Body of pancreas (tissue), 4 donors: Measurements from ENCODE around the gene ABR. TPM values are rescaled to one million over a fixed set of nuclear protein-coding genes. Genes with fewer than 3 reads are reported as not detected.

Source experiments
- ATAC-seq: fragments of 150-250 bp; one replicate; pipeline ENCODE4 v1.9.1; 2016
- DNase-seq, 4 donors: peaks; one replicate each; pipeline ENCODE4 v3.0.0-alpha.2; 2019
- H3K27ac ChIP-seq, 4 donors: fragments of 200-600 bp; sonication (generic); 1 replicate in 3 of 4; 2 replicates in 1 of 4; pipeline versions ENCODE4 v1.5.1 to v1.6.1; 2016 to 2019; ENCODE audit warnings: mild to moderate bottlenecking in 1 of 4, mixed read lengths in 1 of 4, moderate library complexity in 1 of 4
- H3K27me3 ChIP-seq, 2 donors: fragments of 200-600 bp; sonication (generic); one replicate each; pipeline ENCODE4 v1.6.0; 2016; ENCODE audit warnings: mild to moderate bottlenecking in 1 of 2
- H3K36me3 ChIP-seq, 2 donors: fragments of 200-600 bp; sonication (generic); replicated peaks in 1 of 2; 2 replicates each; pipeline ENCODE4 v1.5.1; 2016; ENCODE audit warnings: low read depth in 2 of 2; ENCODE audit not compliant: insufficient read depth in 1 of 2
- H3K4me1 ChIP-seq: fragments of 200-600 bp; sonication (generic); one replicate; pipeline ENCODE4 v1.6.0; 2016
- H3K4me3 ChIP-seq, 2 donors: fragments of 200-600 bp; sonication (generic); 1 replicate in 1 of 2; 2 replicates in 1 of 2; pipeline ENCODE4 v1.5.1; 2016 to 2019
- H3K9me3 ChIP-seq, 3 donors: fragments of 200-600 bp; sonication (generic); 1 replicate in 2 of 3; 2 replicates in 1 of 3; pipeline ENCODE4 v1.5.1; 2016
- POLR2A ChIP-seq, 3 donors: fragments of 450-650 bp; IDR thresholded peaks; one replicate each; pipeline ENCODE4 v1.6.1; 2016; ENCODE audit warnings: antibody characterized with exemption in 3 of 3, mild to moderate bottlenecking in 2 of 3
- WGBS, 2 donors: methylation state at CpG; one replicate each; pipeline ENCODE4 v1.1.5; 2017; 5-methylcytosine and 5-hydroxymethylcytosine counted together
- intact Hi-C: fragments of 100-400 bp; cut with DNase I; formaldehyde crosslinking; loops from one replicate; pipeline ENCODE4 v1.15.1; 2023
- total RNA-seq, 2 donors: library from RNA; depleted of rRNA; stranded (reverse); fragments of >200 nt; gene quantifications; one replicate each; pipeline ENCODE4 v1.1.0, GENCODE V29; 2016
- TF ChIP-seq, protein P1 (sequence below), 7 experiments: fragments of 450-650 bp in 4 of 7; fragments of 200-600 bp in 3 of 7; sonication (generic) in 3 of 7; IDR thresholded peaks; one replicate each; pipeline ENCODE4 v1.5.1; 2016 to 2019; ENCODE audit warnings: antibody characterized with exemption in 7 of 7

Gene ABR
- total RNA-seq, 2 donors from 2014 or later = 32.4 to 46.8 TPM

DNA sequence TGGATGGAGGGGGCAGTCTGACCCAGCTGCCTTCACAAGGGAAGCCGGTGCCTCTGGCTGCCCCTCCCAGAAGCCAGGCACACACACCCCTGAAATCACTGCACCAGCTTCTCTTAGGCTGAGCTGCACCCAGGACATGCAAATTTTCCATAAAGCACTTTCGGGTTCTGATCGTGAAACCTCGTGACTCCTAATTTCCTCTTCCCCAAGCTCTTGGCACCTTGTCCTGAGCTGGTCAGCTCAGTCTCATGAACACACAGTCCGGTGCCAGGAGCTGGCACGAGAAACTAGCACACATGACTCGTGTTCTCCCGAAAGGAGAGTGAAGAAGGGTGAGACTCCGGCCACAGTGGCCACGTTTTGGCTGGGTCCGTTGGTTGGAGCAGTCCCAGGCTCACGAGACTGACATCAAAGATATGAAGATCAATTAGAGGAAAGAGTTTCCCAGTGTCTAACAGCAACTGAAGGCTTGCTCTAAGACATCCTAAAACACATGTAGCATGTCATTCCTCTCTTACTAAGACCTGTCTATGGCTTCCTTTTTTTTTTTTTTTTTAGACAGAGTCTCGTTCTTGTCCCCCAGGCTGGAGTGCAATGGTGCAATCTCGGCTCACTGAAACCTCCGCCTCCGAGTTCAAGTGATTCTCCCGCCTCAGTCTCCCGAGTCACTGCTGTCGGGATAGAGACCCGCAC lies 9.2 kb upstream of the ABR start:
- intact Hi-C loops = no loop called here
- 27 to 33% methylated on average over 19 to 20 of the region's 20 CpGs for WGBS, 2 donors
- peak; percentile 79 for ATAC-seq
- Histone ChIP-seq H3K4me1 (peaks cover 29% of the 10 kb centered on the region), H3K9me3 (no peaks in the 10 kb centered on the region), H3K27ac (peak overlapping the region in 3 of 4 donors; percentile 44 to 64 (median 59)), H3K36me3 (no peaks in the 10 kb centered on the region), H3K27me3 (peaks cover 0 to 4% of the 10 kb centered on the region in 2 donors), H3K4me3 (no peak overlapping the region)
- TF ChIP-seq POLR2A (IDR thresholded peaks at IDR 0.05) = peak in 1 of 3 donors; percentile 37
- TF ChIP-seq, protein P1, sequence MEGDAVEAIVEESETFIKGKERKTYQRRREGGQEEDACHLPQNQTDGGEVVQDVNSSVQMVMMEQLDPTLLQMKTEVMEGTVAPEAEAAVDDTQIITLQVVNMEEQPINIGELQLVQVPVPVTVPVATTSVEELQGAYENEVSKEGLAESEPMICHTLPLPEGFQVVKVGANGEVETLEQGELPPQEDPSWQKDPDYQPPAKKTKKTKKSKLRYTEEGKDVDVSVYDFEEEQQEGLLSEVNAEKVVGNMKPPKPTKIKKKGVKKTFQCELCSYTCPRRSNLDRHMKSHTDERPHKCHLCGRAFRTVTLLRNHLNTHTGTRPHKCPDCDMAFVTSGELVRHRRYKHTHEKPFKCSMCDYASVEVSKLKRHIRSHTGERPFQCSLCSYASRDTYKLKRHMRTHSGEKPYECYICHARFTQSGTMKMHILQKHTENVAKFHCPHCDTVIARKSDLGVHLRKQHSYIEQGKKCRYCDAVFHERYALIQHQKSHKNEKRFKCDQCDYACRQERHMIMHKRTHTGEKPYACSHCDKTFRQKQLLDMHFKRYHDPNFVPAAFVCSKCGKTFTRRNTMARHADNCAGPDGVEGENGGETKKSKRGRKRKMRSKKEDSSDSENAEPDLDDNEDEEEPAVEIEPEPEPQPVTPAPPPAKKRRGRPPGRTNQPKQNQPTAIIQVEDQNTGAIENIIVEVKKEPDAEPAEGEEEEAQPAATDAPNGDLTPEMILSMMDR (IDR thresholded peaks at IDR 0.05) = no peak
- DNase-seq = peak; percentile 74 to 91 (median 89)

DNA sequence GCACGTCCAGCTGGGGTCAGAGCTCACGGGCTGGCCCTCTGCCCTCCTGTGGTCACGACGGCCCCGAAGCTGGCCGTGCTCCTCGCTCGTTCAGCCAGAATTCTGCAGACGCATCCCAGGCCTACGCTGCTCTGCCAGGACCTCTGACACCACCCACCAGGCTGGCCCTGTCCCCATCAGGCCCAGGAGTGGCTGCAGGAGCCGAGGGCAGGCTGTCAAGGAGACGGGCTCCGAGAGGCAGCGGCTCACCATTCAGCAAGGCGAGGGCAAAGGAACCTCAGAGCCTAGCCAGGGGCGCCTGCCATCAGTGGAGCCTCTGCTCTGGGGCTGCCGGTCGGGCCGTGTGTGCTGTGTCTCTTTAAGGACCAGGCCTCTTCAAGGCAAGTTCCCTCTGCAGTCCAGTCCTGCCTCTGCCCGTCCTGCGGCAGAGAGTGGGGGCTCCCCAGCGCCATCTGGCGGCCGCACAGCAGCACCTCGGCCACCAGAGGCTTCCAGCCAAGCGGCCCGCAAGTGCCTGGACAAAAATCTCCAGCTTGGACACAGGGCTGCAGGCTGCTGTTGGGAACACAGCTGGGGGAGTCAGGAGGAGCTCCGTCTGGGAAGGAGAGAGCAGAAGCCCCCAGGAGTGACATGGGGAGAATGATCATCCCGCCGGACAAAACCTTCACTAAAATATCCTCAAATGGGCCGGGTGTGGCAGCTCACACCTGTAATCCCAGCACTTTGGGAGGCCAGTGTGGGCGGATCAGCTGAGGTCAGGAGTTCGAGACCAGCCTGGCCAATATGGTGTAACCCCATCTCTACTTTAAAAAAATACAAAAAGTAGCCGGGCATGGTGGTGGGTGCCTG lies 7.4 kb upstream of the ABR start:
- Histone ChIP-seq H3K4me3 (no peak overlapping the region), H3K9me3 (no peaks in the 10 kb centered on the region), H3K27ac (peak overlapping the region in 1 of 4 donors; percentile 14), H3K4me1 (peaks cover 29% of the 10 kb centered on the region), H3K36me3 (no peaks in the 10 kb centered on the region), H3K27me3 (peaks cover 0 to 4% of the 10 kb centered on the region in 2 donors)
- intact Hi-C loops = no loop called here
- WGBS, 2 donors = 30 to 40% methylated on average over 7 to 34 of the region's 34 CpGs
- ATAC-seq (peak; percentile 90), DNase-seq (peak; percentile 83 to 86 (median 84))
- TF ChIP-seq, protein P1 (IDR thresholded peaks at IDR 0.05) = peak; percentile 96 to 99 (median 97)
- TF ChIP-seq POLR2A (IDR thresholded peaks at IDR 0.05) = no peak

DNA sequence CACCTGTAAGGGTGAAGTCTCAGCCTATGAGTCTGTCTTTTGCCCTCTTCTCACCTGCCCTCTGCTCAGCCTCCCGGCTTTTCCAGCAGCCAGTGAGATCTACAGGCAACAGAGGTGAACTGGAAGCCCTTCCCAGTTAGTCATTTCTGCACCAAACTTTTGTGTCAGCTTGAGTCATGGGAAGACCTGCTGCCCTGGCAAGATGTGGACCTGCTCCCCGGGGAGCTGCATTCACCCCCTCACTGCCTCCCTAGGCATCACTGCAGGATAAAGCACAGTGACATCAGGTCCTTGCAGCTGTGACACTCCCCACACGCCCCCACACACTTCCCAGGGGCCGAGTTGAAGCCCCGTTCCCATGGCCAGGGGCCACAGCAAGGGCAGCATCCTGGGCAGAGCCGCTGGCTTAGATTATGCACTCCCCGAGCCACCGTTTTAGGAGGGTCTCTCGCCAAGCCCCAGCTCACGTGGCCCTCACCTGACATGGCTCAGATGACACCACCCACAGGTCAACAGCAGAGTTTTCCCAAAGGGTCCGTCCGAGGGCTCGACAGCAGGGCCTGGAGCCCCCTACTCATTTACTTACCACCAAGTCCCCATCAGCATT lies 6.5 kb upstream of the ABR start:
- Histone ChIP-seq H3K9me3 (no peaks in the 10 kb centered on the region), H3K27ac (no peak overlapping the region), H3K4me3 (no peak overlapping the region), H3K36me3 (no peaks in the 10 kb centered on the region), H3K4me1 (peaks cover 29% of the 10 kb centered on the region), H3K27me3 (peaks cover 0 to 4% of the 10 kb centered on the region in 2 donors)
- ATAC-seq (no peak), DNase-seq (no peak)
- WGBS, 2 donors = 57 to 66% methylated on average over 4 to 13 of the region's 13 CpGs
- intact Hi-C loops = no loop called here
- TF ChIP-seq POLR2A (IDR thresholded peaks at IDR 0.05) = no peak
- TF ChIP-seq, protein P1 (IDR thresholded peaks at IDR 0.05) = no peak

DNA sequence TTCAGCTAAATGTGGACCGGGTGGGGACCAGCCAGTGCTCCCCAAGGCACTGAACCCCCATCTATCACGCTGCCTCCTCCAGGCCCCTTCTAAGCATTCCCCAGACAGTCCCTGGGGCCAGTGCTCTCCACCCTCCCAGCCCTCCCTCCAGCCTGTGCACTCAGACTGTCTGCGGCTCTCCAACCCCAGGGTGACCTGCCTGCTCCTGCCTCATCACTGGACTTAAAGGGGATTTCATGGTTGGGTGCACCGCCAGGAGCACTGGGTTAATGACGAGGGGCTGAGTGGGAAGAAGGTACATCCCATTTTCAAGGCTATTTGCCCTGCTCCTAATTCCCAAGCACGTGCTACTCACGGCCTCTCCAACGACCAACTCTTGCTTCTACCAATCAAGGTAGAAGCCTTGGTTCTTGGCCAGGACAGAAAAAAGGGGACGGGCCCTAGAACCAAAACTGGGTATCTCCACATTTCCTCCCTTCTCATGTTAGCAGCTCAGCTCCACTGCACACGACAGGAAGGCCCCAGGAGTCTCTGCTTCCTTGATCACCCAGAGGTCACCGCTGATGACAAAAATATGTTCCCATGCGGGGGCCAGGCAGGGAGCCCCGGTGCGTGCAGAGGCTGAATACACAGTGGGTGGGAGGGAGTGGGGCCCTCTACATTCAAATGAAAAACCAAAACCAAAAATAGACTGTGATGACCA lies 3.5 kb upstream of the ABR start:
- TF ChIP-seq, protein P1 (IDR thresholded peaks at IDR 0.05) = no peak
- no peak for TF ChIP-seq POLR2A (IDR thresholded peaks at IDR 0.05)
- Histone ChIP-seq H3K27me3 (peaks cover 0 to 18% of the 10 kb centered on the region in 2 donors), H3K4me3 (no peak overlapping the region), H3K9me3 (no peaks in the 10 kb centered on the region), H3K27ac (no peak overlapping the region), H3K4me1 (peaks cover 33% of the 10 kb centered on the region), H3K36me3 (no peaks in the 10 kb centered on the region)
- intact Hi-C loops = loop anchor here (5.0 kb wide), 1 partner anchor 56 kb away; no protein-coding TSS in a partner anchor
- 52 to 67% methylated on average over 11 to 13 of the region's 14 CpGs for WGBS, 2 donors
- ATAC-seq = no peak
- DNase-seq = no peak
